Activated naive CD8-positive, alpha-beta T cell treated with anti-CD3 and anti-CD28 coated beads, Interleukin-2, amount 50 U/mL, for 24 hours (primary cell): ENCODE measurements around the gene PARP14.
"Not testable (repeated sequence)": the region's sequence is repeated elsewhere in the genome, so short reads cannot be mapped to it uniquely, and the experiment has no call there.

Source experiments
- ATAC-seq: fragments of 150-1000 bp; cut with Tn5 transposase; one replicate; pipeline ENCODE4 v1.10.0; 2021
- DNase-seq: peaks from one replicate; pipeline ENCODE4 v3.0.0; 2021
- H3K27ac Mint-ChIP-seq: one replicate; pipeline ENCODE4 v1.8.0; 2021; ENCODE audit warnings: mild to moderate bottlenecking, mixed read lengths
- H3K27me3 Mint-ChIP-seq: one replicate; pipeline ENCODE4 v1.8.0; 2021; ENCODE audit warnings: mixed read lengths
- H3K36me3 Mint-ChIP-seq: one replicate; pipeline ENCODE4 v1.8.0; 2021; ENCODE audit warnings: low read depth, mixed read lengths
- H3K4me1 Mint-ChIP-seq: one replicate; pipeline ENCODE4 v1.8.0; 2021; ENCODE audit warnings: mixed read lengths
- H3K4me3 Mint-ChIP-seq: one replicate; pipeline ENCODE4 v1.8.0; 2021; ENCODE audit warnings: mild to moderate bottlenecking, moderate library complexity, mixed read lengths
- H3K9me3 Mint-ChIP-seq: one replicate; pipeline ENCODE4 v1.8.0; 2021; ENCODE audit warnings: mixed read lengths

The PARP14 gene

GRCh38 chr3:122680475-122681283 lies at the start of gene PARP14:
Gene PARP14 (plus strand): TSS chr3:122680839. CDS start chr3:122680884, 45 bp downstream.
- ATAC-seq (peak; percentile 51), DNase-seq (peak; percentile 70)
- H3K36me3 Mint-ChIP-seq, result peaks cover 19% of the 10 kb centered on the region
- H3K4me1 Mint-ChIP-seq, result peaks cover 51% of the 10 kb centered on the region
- peak within 1 kb of the TSS; percentile 94 for H3K27ac Mint-ChIP-seq
- no peaks in the 10 kb centered on the region for H3K9me3 Mint-ChIP-seq
- H3K27me3 Mint-ChIP-seq, result no peaks in the 10 kb centered on the region
- peak within 1 kb of the TSS; percentile 97 for H3K4me3 Mint-ChIP-seq

GRCh38 chr3:122635789-122636188 lies 44.9 kb upstream of the PARP14 start:
- no peak for ATAC-seq
- Mint-ChIP-seq H3K36me3 (peaks cover 22% of the 10 kb centered on the region), H3K4me1 (peaks cover 3% of the 10 kb centered on the region), H3K27ac (no peak overlapping the region), H3K27me3 (no peaks in the 10 kb centered on the region), H3K4me3 (no peak overlapping the region), H3K9me3 (no peaks in the 10 kb centered on the region)
- DNase-seq, result no peak

GRCh38 chr3:122636697-122637096 lies 43.9 kb upstream of the PARP14 start:
- Mint-ChIP-seq H3K36me3 (peaks cover 22% of the 10 kb centered on the region), H3K9me3 (no peaks in the 10 kb centered on the region), H3K27me3 (no peaks in the 10 kb centered on the region), H3K4me3 (no peak overlapping the region), H3K27ac (no peak overlapping the region), H3K4me1 (peaks cover 3% of the 10 kb centered on the region)
- no peak for DNase-seq
- ATAC-seq, result no peak

- no peaks in the 10 kb centered on the region for H3K27me3 Mint-ChIP-seq
- H3K4me3 Mint-ChIP-seq, result no peak overlapping the region
- DNase-seq (no peak), ATAC-seq (no peak)
- peaks cover 18% of the 10 kb centered on the region for H3K36me3 Mint-ChIP-seq
- peaks cover 24% of the 10 kb centered on the region for H3K4me1 Mint-ChIP-seq
- no peaks in the 10 kb centered on the region for H3K9me3 Mint-ChIP-seq
- H3K27ac Mint-ChIP-seq, result no peak overlapping the region
Observed at GRCh38 chr3:122640437-122640999, 40.1 kb upstream of the PARP14 start.

GRCh38 chr3:122642935-122643334 lies 37.7 kb upstream of the PARP14 start:
- Mint-ChIP-seq H3K27ac (peak overlapping the region; percentile 15), H3K4me1 (peaks cover 42% of the 10 kb centered on the region)
- ATAC-seq, result peak; percentile 50

GRCh38 chr3:122646146-122646988 lies 34.3 kb upstream of the PARP14 start:
- peak overlapping the region; percentile 61 for H3K4me3 Mint-ChIP-seq
- DNase-seq, result no peak
- H3K27me3 Mint-ChIP-seq, result peaks cover 2% of the 10 kb centered on the region
- H3K27ac Mint-ChIP-seq, result peak overlapping the region; percentile 85
- H3K4me1 Mint-ChIP-seq, result peaks cover 42% of the 10 kb centered on the region
- ATAC-seq, result peak; percentile 84
- H3K36me3 Mint-ChIP-seq, result no peaks in the 10 kb centered on the region
- no peaks in the 10 kb centered on the region for H3K9me3 Mint-ChIP-seq

More at GRCh38 chr3:122642935-122643334, 37.7 kb upstream of the PARP14 start:
- H3K27me3 Mint-ChIP-seq, result peaks cover 2% of the 10 kb centered on the region
- no peak for DNase-seq
- H3K9me3 Mint-ChIP-seq, result no peaks in the 10 kb centered on the region
- peaks cover 4% of the 10 kb centered on the region for H3K36me3 Mint-ChIP-seq
- H3K4me3 Mint-ChIP-seq, result no peak overlapping the region

- not testable (repeated sequence) for DNase-seq
- peaks cover 15% of the 10 kb centered on the region for H3K4me1 Mint-ChIP-seq
Observed at GRCh38 chr3:122651233-122651907, 29.3 kb upstream of the PARP14 start.

GRCh38 chr3:122651962-122652361 lies 28.7 kb upstream of the PARP14 start:
- not testable (repeated sequence) for H3K4me1 Mint-ChIP-seq, H3K27ac Mint-ChIP-seq, H3K36me3 Mint-ChIP-seq, H3K9me3 Mint-ChIP-seq, ATAC-seq, H3K4me3 Mint-ChIP-seq, H3K27me3 Mint-ChIP-seq, DNase-seq

More at GRCh38 chr3:122651233-122651907, 29.3 kb upstream of the PARP14 start:
- H3K9me3 Mint-ChIP-seq, H3K36me3 Mint-ChIP-seq, H3K4me3 Mint-ChIP-seq, H3K27ac Mint-ChIP-seq, H3K27me3 Mint-ChIP-seq, ATAC-seq: not testable (repeated sequence)

- not testable (repeated sequence) for H3K27me3 Mint-ChIP-seq, ATAC-seq, H3K9me3 Mint-ChIP-seq, H3K4me1 Mint-ChIP-seq, H3K27ac Mint-ChIP-seq, H3K4me3 Mint-ChIP-seq, H3K36me3 Mint-ChIP-seq, DNase-seq
Observed at GRCh38 chr3:122658336-122658735, 22.3 kb upstream of the PARP14 start.

GRCh38 chr3:122660297-122660974 lies 20.2 kb upstream of the PARP14 start:
- Mint-ChIP-seq H3K27me3 (peaks cover 3% of the 10 kb centered on the region), H3K4me1 (peaks cover 7% of the 10 kb centered on the region), H3K9me3 (no peaks in the 10 kb centered on the region), H3K27ac (no peak overlapping the region), H3K4me3 (no peak overlapping the region), H3K36me3 (no peaks in the 10 kb centered on the region)
- DNase-seq, result no peak
- ATAC-seq, result no peak

- DNase-seq (no peak), ATAC-seq (no peak)
- peaks cover 7% of the 10 kb centered on the region for H3K4me1 Mint-ChIP-seq
- no peaks in the 10 kb centered on the region for H3K36me3 Mint-ChIP-seq
- H3K27me3 Mint-ChIP-seq, result peaks cover 3% of the 10 kb centered on the region
- H3K9me3 Mint-ChIP-seq, result no peaks in the 10 kb centered on the region
- H3K27ac Mint-ChIP-seq, result no peak overlapping the region
- no peak overlapping the region for H3K4me3 Mint-ChIP-seq
Observed at GRCh38 chr3:122661633-122662032, 19.0 kb upstream of the PARP14 start.

- H3K4me3 Mint-ChIP-seq, result no peak overlapping the region
- H3K9me3 Mint-ChIP-seq, result no peaks in the 10 kb centered on the region
- H3K36me3 Mint-ChIP-seq, result no peaks in the 10 kb centered on the region
- peaks cover 3% of the 10 kb centered on the region for H3K27me3 Mint-ChIP-seq
- ATAC-seq (no peak), DNase-seq (no peak)
- no peak overlapping the region for H3K27ac Mint-ChIP-seq
- H3K4me1 Mint-ChIP-seq, result peaks cover 7% of the 10 kb centered on the region
Observed at GRCh38 chr3:122662505-122662904, 18.1 kb upstream of the PARP14 start.

GRCh38 chr3:122665226-122665786 lies 15.3 kb upstream of the PARP14 start:
- H3K27me3 Mint-ChIP-seq, result peaks cover 3% of the 10 kb centered on the region
- DNase-seq, result no peak
- no peak for ATAC-seq
- no peaks in the 10 kb centered on the region for H3K36me3 Mint-ChIP-seq
- no peaks in the 10 kb centered on the region for H3K9me3 Mint-ChIP-seq
- no peak overlapping the region for H3K4me3 Mint-ChIP-seq
- H3K4me1 Mint-ChIP-seq, result peaks cover 25% of the 10 kb centered on the region
- H3K27ac Mint-ChIP-seq, result no peak overlapping the region
